Karpas-422 (cell line): ENCODE data around the gene CABLES2. TPM values are rescaled to one million over a fixed set of nuclear protein-coding genes. Genes with fewer than 3 reads are reported as not detected.

ENCODE experiments used
- DNase-seq: peaks from one replicate; pipeline ENCODE4 v3.0.0-alpha.2; 2015
- H2AFZ ChIP-seq: fragments of 200-600 bp; sonication (generic); 2 replicates; pipeline ENCODE4 v1.6.1; 2014; ENCODE audit warnings: antibody characterized with exemption, low read length, mixed read lengths
- H3K27ac ChIP-seq: fragments of 200-600 bp; sonication (generic); 2 replicates; pipeline ENCODE4 v1.5.1; 2014; ENCODE audit warnings: mild to moderate bottlenecking, low read length, moderate library complexity
- H3K27me3 ChIP-seq: fragments of 200-600 bp; sonication (generic); 2 replicates; pipeline ENCODE4 v1.6.1; 2014; ENCODE audit warnings: low read length, mixed read lengths
- H3K36me3 ChIP-seq: fragments of 200-600 bp; sonication (generic); 2 replicates; pipeline ENCODE4 v1.6.1; 2014; ENCODE audit warnings: low read length, mixed read lengths; ENCODE audit not compliant: insufficient read depth
- H3K4me1 ChIP-seq: fragments of 200-600 bp; sonication (generic); 2 replicates; pipeline ENCODE4 v1.6.1; 2014; ENCODE audit warnings: mild to moderate bottlenecking, low read length, mixed read lengths
- H3K4me2 ChIP-seq: fragments of 200-600 bp; sonication (generic); 2 replicates; pipeline ENCODE4 v1.6.1; 2014; ENCODE audit warnings: low read length, low read depth, mild to moderate bottlenecking; ENCODE audit not compliant: poor library complexity, severe bottlenecking
- H3K4me3 ChIP-seq: fragments of 200-600 bp; sonication (generic); 2 replicates; pipeline ENCODE4 v1.5.1; 2014; ENCODE audit warnings: mild to moderate bottlenecking, antibody characterized with exemption, low read length, mixed read lengths
- H3K79me2 ChIP-seq: fragments of 200-600 bp; sonication (generic); 2 replicates; pipeline ENCODE4 v1.6.1; 2014; ENCODE audit warnings: mild to moderate bottlenecking, low read length, mixed read lengths
- H3K9ac ChIP-seq: fragments of 200-600 bp; sonication (generic); 2 replicates; pipeline ENCODE4 v1.6.0; 2014; ENCODE audit warnings: low read length
- H3K9me2 ChIP-seq: fragments of 200-600 bp; sonication (generic), shearing (Covaris generic); replicated peaks from 2 replicates; pipeline ENCODE4 v1.6.0; 2014; ENCODE audit warnings: mild to moderate bottlenecking, low read length, moderate library complexity; ENCODE audit not compliant: insufficient read depth
- H3K9me3 ChIP-seq: fragments of 300-700, 200-600 bp; sonication (generic); 2 replicates; pipeline ENCODE4 v1.6.1; 2014; ENCODE audit warnings: low read length, mixed read lengths
- H4K20me1 ChIP-seq: fragments of 200-600 bp; sonication (generic); 2 replicates; pipeline ENCODE4 v1.6.1; 2014; ENCODE audit warnings: mild to moderate bottlenecking, antibody characterized with exemption, low read length, low read depth; ENCODE audit not compliant: insufficient read depth
- total RNA-seq: library from RNA; depleted of rRNA; stranded (reverse); fragments of >200 nt; shearing (Covaris generic); gene quantifications from 2 replicates; pipeline ENCODE4 v1.2.3, GENCODE V29; 2014; ENCODE audit warnings: low replicate concordance

CABLES2 gene
- total RNA-seq, 1 experiment from 2014 or later, result 7.6 TPM

- Histone ChIP-seq H3K4me3 (no peak overlapping the region), H2AFZ (no peak overlapping the region), H3K79me2 (no peaks in the 10 kb centered on the region), H3K4me1 (no peaks in the 10 kb centered on the region), H3K27me3 (no peaks in the 10 kb centered on the region), H4K20me1 (no peaks in the 10 kb centered on the region), H3K9me3 (no peaks in the 10 kb centered on the region), H3K27ac (no peak overlapping the region), H3K4me2 (no peak overlapping the region), H3K36me3 (no peaks in the 10 kb centered on the region), H3K9ac (no peak overlapping the region), H3K9me2 (no peaks in the 10 kb centered on the region)
- no peak for DNase-seq
These were observed 17.4 kb upstream of the CABLES2 start for GRCh38 chr20:62424249-62425107.

- Histone ChIP-seq H3K79me2 (no peaks in the 10 kb centered on the region), H3K36me3 (no peaks in the 10 kb centered on the region), H3K9me2 (no peaks in the 10 kb centered on the region), H3K27me3 (no peaks in the 10 kb centered on the region), H2AFZ (no peak overlapping the region), H3K4me1 (no peaks in the 10 kb centered on the region), H3K9ac (no peak overlapping the region), H3K9me3 (no peaks in the 10 kb centered on the region), H3K4me3 (no peak overlapping the region), H3K27ac (no peak overlapping the region), H4K20me1 (no peaks in the 10 kb centered on the region), H3K4me2 (no peak overlapping the region)
- DNase-seq, result no peak
These were observed 16.2 kb upstream of the CABLES2 start for GRCh38 chr20:62423326-62423706.

DNA sequence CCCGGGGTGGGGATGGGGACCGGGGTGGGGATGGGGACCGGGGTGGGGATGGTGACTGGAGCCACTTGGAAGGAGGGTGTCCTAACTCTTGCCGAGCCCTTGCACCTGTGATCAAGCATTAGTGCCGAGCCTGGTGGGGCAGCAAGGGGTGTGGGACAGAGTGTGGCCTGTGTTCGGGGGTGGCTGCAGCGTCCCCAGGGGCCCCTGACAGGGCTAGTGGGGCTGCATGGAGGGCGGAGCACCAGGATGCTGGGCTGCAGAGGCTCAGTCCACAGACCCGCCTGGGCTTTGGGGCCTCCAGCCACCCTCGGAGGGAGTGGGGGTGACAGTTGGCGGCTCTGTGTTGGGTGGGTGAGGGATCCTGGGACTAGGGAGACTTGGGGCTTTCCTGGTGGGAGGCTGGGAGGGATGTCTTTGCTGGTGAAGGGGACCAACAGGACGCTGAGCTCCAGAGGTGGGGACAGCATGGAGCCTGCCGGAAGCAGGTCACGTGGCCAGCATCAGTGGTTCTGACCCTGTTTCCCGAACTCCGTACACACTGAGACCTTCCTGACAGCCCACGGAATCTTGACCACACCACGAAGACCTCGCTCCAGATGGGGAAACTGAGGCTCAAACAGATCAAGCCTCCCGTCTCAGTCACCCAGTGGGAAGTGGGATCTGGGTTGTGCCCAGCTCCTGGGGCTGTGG, 15.7 kb upstream of the CABLES2 start:
- Histone ChIP-seq H3K27ac (no peak overlapping the region), H4K20me1 (no peaks in the 10 kb centered on the region), H3K9me3 (no peaks in the 10 kb centered on the region), H3K9me2 (no peaks in the 10 kb centered on the region), H3K4me3 (no peak overlapping the region), H3K79me2 (no peaks in the 10 kb centered on the region), H2AFZ (no peak overlapping the region), H3K9ac (no peak overlapping the region), H3K4me1 (no peaks in the 10 kb centered on the region), H3K36me3 (no peaks in the 10 kb centered on the region), H3K27me3 (no peaks in the 10 kb centered on the region), H3K4me2 (no peak overlapping the region)
- no peak for DNase-seq

- H3K27ac ChIP-seq, result no peak overlapping the region
- H3K4me2 ChIP-seq, result no peak overlapping the region
- DNase-seq, result no peak
- H3K27me3 ChIP-seq, result no peaks in the 10 kb centered on the region
- H3K36me3 ChIP-seq, result no peaks in the 10 kb centered on the region
- no peaks in the 10 kb centered on the region for H3K4me1 ChIP-seq
- H4K20me1 ChIP-seq, result no peaks in the 10 kb centered on the region
- no peaks in the 10 kb centered on the region for H3K79me2 ChIP-seq
- H3K9me2 ChIP-seq, result no peaks in the 10 kb centered on the region
- H3K9me3 ChIP-seq, result no peaks in the 10 kb centered on the region
- no peak overlapping the region for H3K9ac ChIP-seq
- no peak overlapping the region for H2AFZ ChIP-seq
- no peak overlapping the region for H3K4me3 ChIP-seq
These were observed 14.6 kb upstream of the CABLES2 start for GRCh38 chr20:62421716-62421990.

DNA sequence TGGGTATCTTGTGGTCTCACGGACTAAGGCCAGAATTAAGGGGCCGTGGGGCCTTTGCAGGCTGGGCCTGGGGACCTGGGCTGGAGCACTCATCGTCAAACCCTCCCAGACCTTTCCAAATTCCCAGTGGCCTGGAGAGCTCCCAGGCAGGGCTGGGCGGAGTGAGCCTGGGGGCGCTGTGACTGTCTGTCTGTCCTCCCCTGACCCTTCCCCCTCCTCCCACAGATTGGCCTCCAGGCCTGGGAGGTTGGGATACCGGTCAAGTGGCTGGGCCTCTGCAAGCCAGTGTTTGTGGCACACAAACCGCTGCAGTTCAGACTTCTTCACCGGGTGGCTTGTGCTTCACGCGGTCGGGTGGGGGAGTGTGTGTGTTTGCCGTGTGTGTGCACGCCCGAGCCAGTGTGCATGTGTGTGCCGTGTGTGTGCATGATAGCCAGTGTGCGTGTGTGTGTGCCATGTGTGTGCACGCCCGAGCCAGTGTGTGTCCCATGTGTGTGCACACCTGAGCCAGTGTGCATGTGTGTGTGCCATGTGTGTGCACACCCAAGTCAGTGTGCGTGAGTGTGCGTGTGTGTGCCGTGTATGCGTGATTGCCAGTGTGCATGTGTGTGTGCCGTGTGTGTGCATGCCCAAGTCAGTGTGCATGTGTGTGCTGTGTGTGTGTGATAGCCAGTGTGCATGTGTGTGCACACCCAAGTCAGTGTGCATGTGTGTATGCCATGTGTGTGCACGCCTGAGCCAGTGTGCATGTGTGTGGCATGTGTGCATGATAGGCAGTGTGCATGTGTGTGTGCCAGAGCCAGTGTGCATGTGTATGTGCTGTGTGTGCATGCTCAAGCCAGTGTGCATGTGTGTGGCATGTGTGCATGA, 14.0 kb upstream of the CABLES2 start:
- no peaks in the 10 kb centered on the region for H3K9me3 ChIP-seq
- no peaks in the 10 kb centered on the region for H3K9me2 ChIP-seq
- no peak overlapping the region for H2AFZ ChIP-seq
- H3K9ac ChIP-seq, result no peak overlapping the region
- no peak overlapping the region for H3K4me3 ChIP-seq
- H3K36me3 ChIP-seq, result no peaks in the 10 kb centered on the region
- no peak overlapping the region for H3K4me2 ChIP-seq
- no peaks in the 10 kb centered on the region for H4K20me1 ChIP-seq
- H3K4me1 ChIP-seq, result no peaks in the 10 kb centered on the region
- H3K27ac ChIP-seq, result no peak overlapping the region
- H3K27me3 ChIP-seq, result no peaks in the 10 kb centered on the region
- no peaks in the 10 kb centered on the region for H3K79me2 ChIP-seq
- no peak for DNase-seq

- Histone ChIP-seq H3K9me2 (no peaks in the 10 kb centered on the region), H3K79me2 (no peaks in the 10 kb centered on the region), H3K4me3 (no peak overlapping the region), H3K27me3 (no peaks in the 10 kb centered on the region), H3K36me3 (no peaks in the 10 kb centered on the region), H3K4me1 (no peaks in the 10 kb centered on the region), H3K4me2 (no peak overlapping the region), H3K9me3 (no peaks in the 10 kb centered on the region), H3K9ac (no peak overlapping the region), H2AFZ (no peak overlapping the region), H4K20me1 (no peaks in the 10 kb centered on the region), H3K27ac (no peak overlapping the region)
- DNase-seq, result no peak
These were observed 12.7 kb upstream of the CABLES2 start for GRCh38 chr20:62419759-62420158.

GRCh38 chr20:62418709-62419487, 11.8 kb upstream of the CABLES2 start:
- Histone ChIP-seq H3K9me2 (no peaks in the 10 kb centered on the region), H2AFZ (no peak overlapping the region), H3K9me3 (no peaks in the 10 kb centered on the region), H3K27me3 (no peaks in the 10 kb centered on the region), H3K27ac (no peak overlapping the region), H4K20me1 (no peaks in the 10 kb centered on the region), H3K79me2 (no peaks in the 10 kb centered on the region), H3K36me3 (no peaks in the 10 kb centered on the region), H3K4me3 (no peak overlapping the region), H3K4me2 (no peak overlapping the region), H3K4me1 (no peaks in the 10 kb centered on the region), H3K9ac (no peak overlapping the region)
- DNase-seq, result no peak
